HG03571 (cell line): ENCODE results near the gene APLP2.
"Not testable (repeated sequence)": the region's sequence is repeated elsewhere in the genome, so short reads cannot be mapped to it uniquely, and the experiment has no call there.

Experiments used
- ATAC-seq: cut with Tn5 transposase; IDR thresholded peaks from one replicate; pipeline ENCODE4 v1.9.1; 2021; ENCODE audit not compliant: unreplicated experiment

Gene APLP2

GRCh38 chr11:130163346-130164220, 93.9 kb downstream of the APLP2 start:
- ATAC-seq: no peak

- ATAC-seq: no peak
Observed at GRCh38 chr11:130164221-130164570, 94.5 kb downstream of the APLP2 start.

GRCh38 chr11:130165601-130166456, 96.1 kb downstream of the APLP2 start:
- no peak for ATAC-seq

DNA sequence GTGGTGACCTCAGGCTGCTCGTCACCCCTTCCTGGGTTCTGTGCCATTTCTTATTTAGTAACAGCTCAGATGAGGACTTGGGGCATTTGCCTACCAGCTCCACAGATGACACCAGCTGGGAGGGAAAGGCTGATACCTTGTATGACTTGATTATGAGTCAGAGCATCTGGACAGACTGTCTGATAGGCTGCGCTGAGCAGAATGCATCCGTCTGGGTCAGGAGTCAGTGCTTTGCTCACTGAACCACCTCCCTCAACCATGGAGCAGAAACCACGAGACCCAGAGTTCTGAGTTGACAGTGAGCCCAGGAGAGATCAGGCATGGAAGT, 96.7 kb downstream of the APLP2 start:
- no peak for ATAC-seq

DNA sequence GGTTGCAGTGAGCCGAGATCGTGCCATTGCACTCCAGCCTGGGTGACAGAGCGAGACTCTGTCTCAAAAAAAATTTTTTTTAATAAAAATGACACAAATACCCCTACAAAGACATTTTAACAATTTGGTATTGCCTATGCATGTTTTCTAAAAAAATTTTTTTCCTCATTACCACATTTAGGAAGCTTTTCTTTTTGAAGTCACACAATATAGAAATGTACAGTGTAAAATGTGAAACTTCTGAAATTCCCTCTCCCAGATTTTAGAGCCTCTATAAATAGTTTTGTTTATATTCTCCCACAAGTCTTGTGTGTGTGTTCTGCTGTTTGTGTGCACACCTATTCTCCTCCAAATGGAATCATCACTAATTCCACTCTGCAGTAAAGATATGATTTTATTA, 97.5 kb downstream of the APLP2 start:
- ATAC-seq: no peak

- no peak for ATAC-seq
Observed at GRCh38 chr11:130168105-130168504, 98.4 kb downstream of the APLP2 start.

GRCh38 chr11:130170345-130170744, 100.7 kb downstream of the APLP2 start:
- ATAC-seq: no peak

DNA sequence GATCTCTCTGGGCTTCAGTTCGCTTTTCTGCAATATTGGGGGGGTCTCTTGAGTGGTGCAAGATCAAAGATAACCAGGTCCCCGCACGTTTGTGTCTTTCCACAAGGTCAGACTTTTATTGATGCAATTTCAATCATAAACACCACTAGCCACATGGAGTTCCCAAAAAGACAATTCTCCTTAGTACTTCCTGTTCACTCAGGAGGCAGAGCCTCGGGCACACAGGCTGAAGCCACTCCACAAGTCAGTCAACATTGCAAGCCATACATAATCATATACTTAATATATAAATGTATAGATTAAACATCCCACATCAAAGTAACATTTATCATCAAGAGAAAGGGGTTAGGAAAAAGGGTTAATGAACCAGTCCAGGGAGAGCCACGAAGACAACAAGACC, 101.8 kb downstream of the APLP2 start:
- ATAC-seq: no peak

DNA sequence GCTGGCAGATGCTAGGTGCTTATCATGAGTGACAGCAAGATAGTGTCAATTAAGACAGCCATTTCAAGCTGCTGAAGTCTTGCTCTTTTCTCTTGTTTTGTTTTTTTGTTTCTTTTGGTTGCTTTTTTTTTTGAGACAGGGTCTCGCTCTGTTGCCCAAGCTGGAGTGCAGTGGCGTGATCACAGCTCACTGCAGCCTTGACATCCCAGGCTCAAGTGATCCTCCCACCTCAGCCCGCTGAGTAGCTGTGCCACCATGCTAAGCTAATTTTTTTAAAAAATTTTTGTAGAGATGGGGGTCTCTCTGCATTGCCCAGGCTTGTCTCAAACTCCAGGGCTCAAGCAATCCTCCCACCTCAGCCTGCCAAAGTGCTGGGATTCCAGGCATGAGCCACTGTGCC, 102.3 kb downstream of the APLP2 start:
- not testable (repeated sequence) for ATAC-seq

GRCh38 chr11:130174642-130175041, 104.9 kb downstream of the APLP2 start:
- no peak for ATAC-seq

DNA sequence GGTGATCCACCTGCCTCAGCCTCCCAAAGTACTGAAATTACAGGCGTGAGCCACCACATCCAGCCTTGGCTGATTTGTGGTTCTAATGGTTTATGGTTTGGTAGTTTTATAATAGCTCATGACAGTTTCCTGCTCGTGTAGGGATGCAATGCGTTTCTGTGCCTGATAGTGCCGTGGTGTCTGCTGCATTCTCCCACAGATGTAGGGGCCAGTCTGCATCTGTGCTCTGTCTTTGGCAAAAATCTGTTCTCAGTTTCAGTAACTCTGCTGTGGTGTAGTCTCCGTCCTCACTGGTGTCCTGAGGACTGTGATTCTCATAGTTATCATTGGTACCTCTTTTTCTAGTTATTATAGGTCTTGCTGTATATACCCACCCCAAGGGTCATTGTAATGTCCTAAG, 106.2 kb downstream of the APLP2 start:
- ATAC-seq: no peak

DNA sequence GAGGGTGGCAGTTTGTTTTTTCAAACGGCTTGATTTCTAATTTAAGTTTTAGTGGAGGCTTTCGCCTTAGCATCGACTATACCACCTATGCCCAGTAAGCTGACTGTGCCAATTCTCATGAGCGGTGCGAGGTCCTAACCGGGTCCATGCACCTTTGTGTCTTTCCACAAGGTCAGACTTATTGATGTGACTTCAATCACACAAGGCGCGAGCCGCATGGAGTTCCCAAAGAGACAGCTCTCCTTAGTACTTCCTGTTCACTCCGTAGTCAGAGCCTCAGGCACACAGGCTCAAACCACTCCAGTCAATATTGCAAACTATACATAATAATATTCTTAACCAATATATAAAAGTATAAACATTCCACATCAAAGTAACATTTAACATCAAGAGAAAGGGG, 108.1 kb downstream of the APLP2 start:
- no peak for ATAC-seq

DNA sequence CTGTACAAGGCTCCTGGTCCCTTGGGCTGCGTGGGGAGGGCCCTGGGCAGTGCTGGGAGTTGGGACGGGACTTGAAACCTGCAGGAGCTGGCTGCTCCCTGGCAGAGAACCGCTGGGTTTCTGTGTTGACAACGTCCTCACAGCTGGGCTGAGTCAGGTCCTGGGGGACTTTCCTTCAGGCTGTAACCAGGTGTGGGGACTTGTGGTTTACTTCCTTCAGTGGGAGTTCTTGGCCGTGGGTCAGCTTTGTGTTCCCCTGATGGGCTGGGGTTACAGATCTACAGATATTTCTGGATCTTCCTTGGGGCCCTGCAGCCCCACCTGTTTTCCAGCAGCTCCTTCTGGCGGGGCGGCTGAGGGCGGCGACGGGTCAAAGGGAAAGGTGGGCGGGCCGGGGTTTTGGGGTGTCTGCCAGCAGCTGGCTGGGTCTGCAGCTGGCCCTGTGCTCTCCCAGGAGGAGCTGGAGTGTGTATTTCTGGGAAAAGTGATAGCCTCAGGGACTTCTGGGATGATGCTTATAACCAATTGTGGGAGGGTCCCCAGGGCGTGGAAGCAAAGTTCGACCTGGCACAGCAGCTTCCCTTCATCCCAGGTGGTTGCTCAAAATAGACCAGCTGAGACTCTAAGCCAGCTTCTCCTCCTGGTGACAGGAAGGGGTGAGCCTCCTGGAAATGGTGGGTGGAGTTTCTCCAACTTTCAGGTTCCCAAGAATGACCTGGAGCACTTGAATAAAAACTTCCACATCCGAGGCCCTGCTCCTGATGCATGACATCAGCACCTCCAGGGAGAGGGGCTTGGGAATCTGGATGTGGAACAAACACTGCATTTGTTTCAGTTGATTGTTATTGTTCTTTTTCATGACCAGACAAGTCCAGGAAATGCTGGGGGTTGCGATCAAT, 109.0 kb downstream of the APLP2 start:
- ATAC-seq: no peak

DNA sequence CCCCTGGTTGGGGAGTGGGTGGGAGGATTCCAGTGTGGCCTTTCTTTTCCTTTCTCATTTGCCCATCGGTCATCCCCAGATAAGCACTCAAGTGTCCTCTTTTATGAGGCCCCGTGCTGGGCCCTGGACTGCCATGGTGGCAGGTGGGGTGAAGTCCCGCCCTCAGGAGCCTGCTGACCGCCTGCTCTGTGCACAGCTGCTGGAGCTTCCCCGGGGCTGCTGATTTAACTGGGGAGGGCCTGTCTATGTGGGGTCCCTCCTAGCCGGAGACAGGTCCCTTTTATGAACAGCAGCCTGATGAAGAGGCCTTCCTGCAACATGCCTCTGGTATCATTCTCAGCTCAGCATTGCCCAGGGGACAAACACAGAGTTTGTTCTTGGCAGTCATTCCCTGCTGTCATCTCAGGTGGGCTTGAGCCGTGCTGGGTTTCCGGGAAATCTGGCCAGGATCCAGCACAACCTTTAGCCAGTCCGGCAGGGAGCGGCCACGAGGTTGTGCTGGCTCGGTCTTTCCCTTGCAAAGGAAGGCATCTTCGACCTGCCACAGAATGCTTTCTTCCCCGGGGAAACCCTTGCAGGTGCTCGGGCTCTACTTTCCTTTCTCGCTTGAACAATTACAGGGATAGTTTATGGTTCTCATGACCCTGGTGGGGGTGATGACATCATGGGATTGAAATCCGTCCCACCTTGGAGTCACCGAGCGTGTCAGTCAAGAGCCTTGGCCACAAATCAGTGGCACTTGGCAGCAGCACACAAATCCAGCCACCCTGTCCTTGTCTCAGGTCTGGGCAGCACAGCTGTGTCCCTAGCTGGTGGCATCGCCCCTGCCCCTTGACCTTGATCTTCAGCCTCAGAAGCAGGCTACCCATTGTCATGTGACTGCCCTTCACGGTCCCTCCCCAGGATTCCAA, 110.0 kb downstream of the APLP2 start:
- ATAC-seq: no peak

- ATAC-seq: no peak
Observed at GRCh38 chr11:130180491-130180890, 110.8 kb downstream of the APLP2 start.

DNA sequence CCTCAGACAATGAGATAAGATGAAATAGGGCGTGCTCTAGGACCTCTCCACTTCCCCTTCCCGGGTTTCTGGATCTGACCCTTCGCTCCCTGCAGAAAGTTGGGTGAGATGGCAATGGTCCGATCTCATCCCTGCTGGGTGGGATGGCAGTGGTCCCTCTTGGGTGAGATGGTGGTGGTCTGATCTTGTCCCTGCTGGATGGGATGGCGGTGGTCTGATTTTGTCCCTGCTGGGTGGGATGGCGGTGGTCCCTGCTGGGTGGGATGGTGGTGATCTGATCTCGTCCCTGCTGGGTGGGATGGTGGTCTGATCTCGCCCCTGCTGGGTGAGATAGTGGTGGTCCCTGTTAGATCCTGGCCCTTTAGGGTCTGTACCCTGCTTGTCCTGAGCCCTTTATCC, 111.2 kb downstream of the APLP2 start:
- ATAC-seq: no peak

- no peak for ATAC-seq
Observed at GRCh38 chr11:130181295-130182272, 111.9 kb downstream of the APLP2 start.

GRCh38 chr11:130183878-130184610, 114.3 kb downstream of the APLP2 start:
- ATAC-seq: no peak
